Spleen (tissue), 11 donors: ENCODE results near the gene TP63. TPM values are rescaled to one million over a fixed set of nuclear protein-coding genes. Genes with fewer than 3 reads are reported as not detected.

Experiments
- DNase-seq: peaks from one replicate; pipeline ENCODE4 v3.0.0-alpha.2; 2020
- H3K27ac ChIP-seq, 8 donors: fragments of 200-600 bp; sonication (generic) in 7 of 8; 1 replicate in 4 of 8; 2 replicates in 4 of 8; pipeline versions ENCODE4 v1.5.0 to v1.8.0; 2016 to 2021; ENCODE audit warnings: inconsistent platforms in 4 of 8, mild to moderate bottlenecking in 4 of 8, moderate library complexity in 1 of 8
- H3K27me3 ChIP-seq, 7 donors: fragments of 200-600 bp; sonication (generic) in 6 of 7; replicated peaks in 1 of 7; 1 replicate in 4 of 7; 2 replicates in 3 of 7; pipeline versions ENCODE4 v1.5.0 to v1.8.0; 2016 to 2021; ENCODE audit warnings: inconsistent platforms in 3 of 7, mild to moderate bottlenecking in 1 of 7
- H3K36me3 ChIP-seq, 6 donors: fragments of 200-600 bp; sonication (generic) in 5 of 6; 1 replicate in 4 of 6; 2 replicates in 2 of 6; pipeline versions ENCODE4 v1.5.0 to v1.8.0; 2016 to 2021; ENCODE audit warnings: inconsistent platforms in 2 of 6
- H3K4me1 ChIP-seq, 6 donors: fragments of 200-600 bp; sonication (generic) in 5 of 6; 1 replicate in 3 of 6; 2 replicates in 3 of 6; pipeline versions ENCODE4 v1.5.0 to v1.8.0; 2016 to 2021; ENCODE audit warnings: inconsistent platforms in 3 of 6
- H3K4me3 ChIP-seq, 8 donors: fragments of 200-600 bp; sonication (generic) in 7 of 8; 1 replicate in 4 of 8; 2 replicates in 4 of 8; pipeline versions ENCODE4 v1.5.0 to v1.8.0; 2016 to 2021; ENCODE audit warnings: inconsistent platforms in 4 of 8, mild to moderate bottlenecking in 4 of 8, moderate library complexity in 2 of 8
- H3K9me3 ChIP-seq, 8 donors: fragments of 200-600 bp; sonication (generic) in 7 of 8; 1 replicate in 4 of 8; 2 replicates in 4 of 8; pipeline versions ENCODE4 v1.5.0 to v1.8.0; 2016 to 2021; ENCODE audit warnings: inconsistent platforms in 4 of 8
- CTCF ChIP-seq, 11 experiments: fragments of 200-600 bp in 7 of 11; fragments of 450-650 bp in 4 of 11; sonication (generic) in 4 of 11; IDR thresholded peaks in 8 of 11; conservative IDR thresholded peaks in 3 of 11; 1 replicate in 7 of 11; 2 replicates in 4 of 11; pipeline versions ENCODE4 v1.4.0 to v1.8.0; 2016 to 2021; ENCODE audit warnings: antibody characterized with exemption in 11 of 11, inconsistent platforms in 4 of 11, mild to moderate bottlenecking in 1 of 11
- POLR2A ChIP-seq, 3 donors: fragments of 450-650 bp; IDR thresholded peaks; one replicate each; pipeline ENCODE4 v1.5.1; 2017; ENCODE audit warnings: antibody characterized with exemption in 3 of 3, mild to moderate bottlenecking in 1 of 3
- POLR2AphosphoS5 ChIP-seq, 3 donors: sonication (generic); formaldehyde crosslinking; IDR thresholded peaks; one replicate each; pipeline ENCODE4 v1.5.1; 2017; ENCODE audit warnings: antibody characterized with exemption in 3 of 3
- WGBS, 5 donors: extraction: QIAGEN DNeasy Blood & Tissue Kit in 3 of 5; methylation state at CpG; one replicate each; pipeline versions ENCODE4 v1.1.5 to v1.1.7; 2013 to 2018; 5-methylcytosine and 5-hydroxymethylcytosine counted together
- intact Hi-C: fragments of 100-400 bp; cut with DNase I; formaldehyde crosslinking; loops from one replicate; pipeline ENCODE4 v1.15.0; 2023; ENCODE audit warnings: low total_unique reads
- polyA plus RNA-seq, 3 donors: library from polyadenylated mRNA; stranded (reverse); fragments of 200-250 nt; gene quantifications; one replicate each; pipeline ENCODE4 v1.2.1, GENCODE V29; 2013
- total RNA-seq, 7 donors: library from RNA; depleted of rRNA in 3 of 7; stranded (reverse); fragments of >200 nt in 3 of 7; fragmentation: NEBNext Ultra II Directional in 4 of 7; extraction: Animal tissue kit (Norgen Biotek cat#: 25700) in 4 of 7; gene quantifications; one replicate each; pipeline versions ENCODE4 v1.1.0 to v1.2.1, GENCODE V29; 2016 to 2021
- donor health status: healthy with polysubstance abuse.
- donor health status: DM: no; HTN: no; CAD: no; lungs with moderate emphysema.
- donor health status: DM: no; HTN: no; CAD: no.
- donor health status: Bipolar disorder and iron deficiency.
- donor health status: healthy.
- donor health status: DM: no; HTN: no; CAD: no.
- donor health status: DM: yes; HTN: yes; CAD: no.

Gene TP63
- total and polyA plus RNA-seq, 10 donors, result 0.09 to 0.68 (median 0.29) TPM

- H3K27ac ChIP-seq, result no peak overlapping the region
- no peak overlapping the region for H3K4me3 ChIP-seq
- H3K4me1 ChIP-seq, result no peaks in the 10 kb centered on the region
- no peaks in the 10 kb centered on the region for H3K27me3 ChIP-seq
- no peaks in the 10 kb centered on the region for H3K9me3 ChIP-seq
- DNase-seq, result no peak
- intact Hi-C loops, result no loop called here
- TF ChIP-seq POLR2AphosphoS5 (IDR thresholded peaks at IDR 0.05) (no peak), POLR2A (IDR thresholded peaks at IDR 0.05) (no peak), CTCF (IDR thresholded peaks at IDR 0.05 in 8 of 11, conservative IDR thresholded peaks at IDR 0.05 in 3 of 11) (no peak)
- H3K36me3 ChIP-seq, result no peaks in the 10 kb centered on the region
- WGBS, 5 donors, result 82 to 94% (median 85%) methylated on average over 2 of the region's 2 CpGs
These were observed 95.1 kb downstream of the TP63 start for GRCh38 chr3:189726277-189726676.

GRCh38 chr3:189727158-189727557 is 96.0 kb downstream of the TP63 start:
- TF ChIP-seq POLR2A (IDR thresholded peaks at IDR 0.05) (no peak), CTCF (IDR thresholded peaks at IDR 0.05 in 8 of 11, conservative IDR thresholded peaks at IDR 0.05 in 3 of 11) (no peak), POLR2AphosphoS5 (IDR thresholded peaks at IDR 0.05) (no peak)
- no peaks in the 10 kb centered on the region for H3K36me3 ChIP-seq
- 77 to 95% (median 86%) methylated on average over 1 of the region's 1 CpG for WGBS, 5 donors
- H3K27ac ChIP-seq, result no peak overlapping the region
- DNase-seq, result no peak
- H3K4me3 ChIP-seq, result no peak overlapping the region
- H3K4me1 ChIP-seq, result no peaks in the 10 kb centered on the region
- H3K9me3 ChIP-seq, result no peaks in the 10 kb centered on the region
- H3K27me3 ChIP-seq, result no peaks in the 10 kb centered on the region
- intact Hi-C loops, result no loop called here

- Histone ChIP-seq H3K9me3 (no peaks in the 10 kb centered on the region), H3K27me3 (no peaks in the 10 kb centered on the region), H3K4me3 (no peak overlapping the region), H3K4me1 (no peaks in the 10 kb centered on the region), H3K27ac (no peak overlapping the region), H3K36me3 (no peaks in the 10 kb centered on the region)
- intact Hi-C loops, result no loop called here
- WGBS, 5 donors, result 63 to 74% (median 71%) methylated on average over 4 of the region's 4 CpGs
- DNase-seq, result no peak
- no peak for TF ChIP-seq POLR2A (IDR thresholded peaks at IDR 0.05)
- no peak for TF ChIP-seq POLR2AphosphoS5 (IDR thresholded peaks at IDR 0.05)
- TF ChIP-seq CTCF (IDR thresholded peaks at IDR 0.05 in 8 of 11, conservative IDR thresholded peaks at IDR 0.05 in 3 of 11), result no peak
These were observed 96.7 kb downstream of the TP63 start for GRCh38 chr3:189727898-189728297.

GRCh38 chr3:189728915-189729314 is 97.7 kb downstream of the TP63 start:
- TF ChIP-seq POLR2A (IDR thresholded peaks at IDR 0.05) (no peak), CTCF (IDR thresholded peaks at IDR 0.05 in 8 of 11, conservative IDR thresholded peaks at IDR 0.05 in 3 of 11) (no peak), POLR2AphosphoS5 (IDR thresholded peaks at IDR 0.05) (no peak)
- DNase-seq, result no peak
- Histone ChIP-seq H3K4me1 (no peaks in the 10 kb centered on the region), H3K36me3 (no peaks in the 10 kb centered on the region), H3K27ac (no peak overlapping the region), H3K9me3 (no peaks in the 10 kb centered on the region), H3K4me3 (no peak overlapping the region), H3K27me3 (no peaks in the 10 kb centered on the region)
- WGBS, 5 donors, result 69 to 97% (median 83%) methylated on average over 1 of the region's 1 CpG
- intact Hi-C loops, result no loop called here
